GM06990 (cell line): ENCODE data around the gene ASIC1.
A peak's percentile ranks its signal among the peaks of the same experiment; 100 is the strongest.
"Not testable (repeated sequence)": the region's sequence is repeated elsewhere in the genome, so short reads cannot be mapped to it uniquely, and the experiment has no call there.

Experiments
- DNase-seq: peaks from one replicate; pipeline ENCODE4 v3.0.0-alpha.2; 2011; ENCODE audit not compliant: insufficient read length; ENCODE audit errors: extremely low read depth
- H3K27me3 ChIP-seq: replicated peaks from 2 replicates; pipeline ENCODE4 v1.6.0; 2011; ENCODE audit warnings: low read length; ENCODE audit not compliant: control insufficient read depth, insufficient read depth
- H3K36me3 ChIP-seq: 2 replicates; pipeline ENCODE4 v1.5.1; 2011; ENCODE audit warnings: low read length; ENCODE audit not compliant: control insufficient read depth, insufficient read depth
- H3K4me3 ChIP-seq: replicated peaks from 2 replicates; pipeline ENCODE4 v1.5.1; 2011; ENCODE audit warnings: low read depth, mild to moderate bottlenecking, control low read depth, low read length
- TF ChIP-seq, protein P1 (sequence below): IDR thresholded peaks from 2 replicates; pipeline ENCODE4 v1.5.1; 2011; ENCODE audit warnings: low read length, control low read depth, mild to moderate bottlenecking, inconsistent platforms; ENCODE audit not compliant: insufficient read depth, poor library complexity, severe bottlenecking

ASIC1 gene

DNA sequence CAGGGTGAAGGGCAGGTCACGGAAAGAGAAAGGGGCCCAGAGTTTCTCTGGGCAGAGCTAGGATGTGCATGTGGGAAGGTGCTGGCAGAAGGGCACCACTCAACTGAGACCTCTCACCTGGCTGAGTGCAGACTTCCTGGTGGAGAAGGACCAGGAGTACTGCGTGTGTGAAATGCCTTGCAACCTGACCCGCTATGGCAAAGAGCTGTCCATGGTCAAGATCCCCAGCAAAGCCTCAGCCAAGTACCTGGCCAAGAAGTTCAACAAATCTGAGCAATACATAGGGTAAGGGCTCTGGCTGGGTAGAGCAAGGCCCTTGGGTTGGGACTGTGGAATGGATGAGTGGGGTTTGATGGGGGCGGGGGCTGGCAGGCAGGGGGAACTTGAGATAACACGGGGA, 22.4 kb downstream of the ASIC1 start:
- no peak for DNase-seq
- H3K36me3 ChIP-seq: no peaks in the 10 kb centered on the region
- TF ChIP-seq, protein P1, sequence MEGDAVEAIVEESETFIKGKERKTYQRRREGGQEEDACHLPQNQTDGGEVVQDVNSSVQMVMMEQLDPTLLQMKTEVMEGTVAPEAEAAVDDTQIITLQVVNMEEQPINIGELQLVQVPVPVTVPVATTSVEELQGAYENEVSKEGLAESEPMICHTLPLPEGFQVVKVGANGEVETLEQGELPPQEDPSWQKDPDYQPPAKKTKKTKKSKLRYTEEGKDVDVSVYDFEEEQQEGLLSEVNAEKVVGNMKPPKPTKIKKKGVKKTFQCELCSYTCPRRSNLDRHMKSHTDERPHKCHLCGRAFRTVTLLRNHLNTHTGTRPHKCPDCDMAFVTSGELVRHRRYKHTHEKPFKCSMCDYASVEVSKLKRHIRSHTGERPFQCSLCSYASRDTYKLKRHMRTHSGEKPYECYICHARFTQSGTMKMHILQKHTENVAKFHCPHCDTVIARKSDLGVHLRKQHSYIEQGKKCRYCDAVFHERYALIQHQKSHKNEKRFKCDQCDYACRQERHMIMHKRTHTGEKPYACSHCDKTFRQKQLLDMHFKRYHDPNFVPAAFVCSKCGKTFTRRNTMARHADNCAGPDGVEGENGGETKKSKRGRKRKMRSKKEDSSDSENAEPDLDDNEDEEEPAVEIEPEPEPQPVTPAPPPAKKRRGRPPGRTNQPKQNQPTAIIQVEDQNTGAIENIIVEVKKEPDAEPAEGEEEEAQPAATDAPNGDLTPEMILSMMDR: no peak
- no peaks in the 10 kb centered on the region; the same call in 1 of the 2 replicates for H3K27me3 ChIP-seq
- no peak overlapping the region for H3K4me3 ChIP-seq

DNA sequence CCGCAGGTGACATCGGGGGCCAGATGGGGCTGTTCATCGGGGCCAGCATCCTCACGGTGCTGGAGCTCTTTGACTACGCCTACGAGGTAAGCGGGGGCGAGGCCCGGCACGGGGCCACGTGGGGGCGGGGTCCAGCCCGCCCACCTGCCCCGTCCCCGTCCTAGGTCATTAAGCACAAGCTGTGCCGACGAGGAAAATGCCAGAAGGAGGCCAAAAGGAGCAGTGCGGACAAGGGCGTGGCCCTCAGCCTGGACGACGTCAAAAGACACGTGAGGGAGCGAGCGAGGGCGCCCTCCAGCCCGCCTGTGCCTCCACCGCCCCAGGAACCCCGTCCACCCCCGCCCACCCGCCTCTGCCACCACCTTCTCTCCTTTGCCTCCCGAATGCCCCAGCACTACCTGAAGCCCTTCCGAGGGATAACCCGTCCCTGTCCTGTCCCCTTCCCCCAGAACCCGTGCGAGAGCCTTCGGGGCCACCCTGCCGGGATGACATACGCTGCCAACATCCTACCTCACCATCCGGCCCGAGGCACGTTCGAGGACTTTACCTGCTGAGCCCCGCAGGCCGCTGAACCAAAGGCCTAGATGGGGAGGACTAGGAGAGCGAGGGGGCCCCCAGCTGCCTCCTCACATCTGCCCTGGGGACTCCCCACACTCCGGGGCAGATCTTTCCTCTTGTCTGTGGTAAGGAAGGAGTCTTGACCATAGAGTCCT, 23.9 kb downstream of the ASIC1 start:
- Histone ChIP-seq H3K27me3 (no peaks in the 10 kb centered on the region; the same call in 1 of the 2 replicates), H3K4me3 (no peak overlapping the region), H3K36me3 (no peaks in the 10 kb centered on the region)
- no peak for DNase-seq
- TF ChIP-seq, protein P1: no peak

DNA sequence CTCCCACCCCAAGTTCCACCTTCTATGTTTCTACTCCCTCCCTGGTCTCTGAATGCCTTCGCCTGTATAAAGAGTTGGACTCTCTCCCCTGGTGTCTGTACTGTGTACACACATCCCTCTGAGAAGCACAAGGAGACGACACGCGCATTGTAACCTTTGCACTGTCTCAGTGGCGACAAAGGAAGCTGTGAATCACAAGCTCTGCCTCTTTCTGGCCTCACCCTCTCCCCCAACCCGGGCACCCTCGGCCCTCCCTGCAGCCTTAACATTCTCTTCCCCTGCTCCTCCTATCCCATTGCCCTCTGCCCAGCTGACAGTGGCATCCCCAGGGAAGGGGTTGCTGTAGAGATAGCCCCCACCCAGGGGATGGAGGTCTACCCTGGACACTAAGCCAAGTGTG, 25.2 kb downstream of the ASIC1 start:
- TF ChIP-seq, protein P1: no peak
- DNase-seq: no peak

DNA sequence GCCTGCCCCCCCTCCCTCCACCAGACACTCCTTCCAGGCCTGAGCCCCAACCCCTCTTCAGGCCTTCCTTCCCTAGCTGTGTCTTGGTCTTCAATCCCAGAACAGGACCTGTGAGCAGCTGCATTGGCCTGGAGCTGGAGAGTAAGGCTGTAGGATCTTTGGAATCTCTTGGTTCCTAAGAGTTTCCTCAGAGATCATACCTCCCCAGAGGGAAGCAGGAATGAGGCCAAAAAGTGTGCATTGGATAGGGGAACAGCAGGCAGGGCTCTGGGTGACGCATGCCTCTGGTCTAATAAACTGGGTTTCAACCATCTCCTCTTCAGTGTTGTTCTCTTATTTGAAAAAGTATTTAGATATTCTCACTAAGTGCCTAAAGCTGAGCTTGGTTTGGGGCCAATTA, 25.9 kb downstream of the ASIC1 start:
- Histone ChIP-seq H3K27me3 (no peaks in the 10 kb centered on the region; the same call in 1 of the 2 replicates), H3K36me3 (peaks cover 6% of the 10 kb centered on the region), H3K4me3 (no peak overlapping the region)
- DNase-seq: no peak
- TF ChIP-seq, protein P1: no peak

More for the DNA sequence above, 25.2 kb downstream of the ASIC1 start:
- Histone ChIP-seq H3K4me3 (no peak overlapping the region), H3K36me3 (peaks cover 3% of the 10 kb centered on the region), H3K27me3 (no peaks in the 10 kb centered on the region; the same call in 1 of the 2 replicates)

DNA sequence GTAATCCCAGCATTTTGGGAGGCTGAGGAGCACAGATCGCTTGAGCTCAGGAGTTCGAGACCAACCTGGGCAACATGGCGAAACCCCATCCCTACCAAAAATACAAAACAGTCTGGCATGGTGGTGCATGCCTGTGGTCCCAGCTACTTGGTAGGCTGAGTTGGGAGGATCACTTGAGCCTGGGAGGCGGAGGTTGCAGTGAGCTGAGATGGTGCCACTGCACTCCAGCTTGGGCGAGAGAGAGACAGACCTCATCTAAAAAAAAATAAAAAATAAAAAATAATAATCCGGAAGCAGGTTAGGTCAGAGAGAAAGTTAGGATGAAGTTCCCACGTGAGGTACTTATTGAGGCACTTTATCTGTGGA, 27.0 kb downstream of the ASIC1 start:
- DNase-seq, H3K27me3 ChIP-seq: not testable (repeated sequence)
- Histone ChIP-seq H3K36me3 (peaks cover 11% of the 10 kb centered on the region), H3K4me3 (peak overlapping the region; percentile 69)

DNA sequence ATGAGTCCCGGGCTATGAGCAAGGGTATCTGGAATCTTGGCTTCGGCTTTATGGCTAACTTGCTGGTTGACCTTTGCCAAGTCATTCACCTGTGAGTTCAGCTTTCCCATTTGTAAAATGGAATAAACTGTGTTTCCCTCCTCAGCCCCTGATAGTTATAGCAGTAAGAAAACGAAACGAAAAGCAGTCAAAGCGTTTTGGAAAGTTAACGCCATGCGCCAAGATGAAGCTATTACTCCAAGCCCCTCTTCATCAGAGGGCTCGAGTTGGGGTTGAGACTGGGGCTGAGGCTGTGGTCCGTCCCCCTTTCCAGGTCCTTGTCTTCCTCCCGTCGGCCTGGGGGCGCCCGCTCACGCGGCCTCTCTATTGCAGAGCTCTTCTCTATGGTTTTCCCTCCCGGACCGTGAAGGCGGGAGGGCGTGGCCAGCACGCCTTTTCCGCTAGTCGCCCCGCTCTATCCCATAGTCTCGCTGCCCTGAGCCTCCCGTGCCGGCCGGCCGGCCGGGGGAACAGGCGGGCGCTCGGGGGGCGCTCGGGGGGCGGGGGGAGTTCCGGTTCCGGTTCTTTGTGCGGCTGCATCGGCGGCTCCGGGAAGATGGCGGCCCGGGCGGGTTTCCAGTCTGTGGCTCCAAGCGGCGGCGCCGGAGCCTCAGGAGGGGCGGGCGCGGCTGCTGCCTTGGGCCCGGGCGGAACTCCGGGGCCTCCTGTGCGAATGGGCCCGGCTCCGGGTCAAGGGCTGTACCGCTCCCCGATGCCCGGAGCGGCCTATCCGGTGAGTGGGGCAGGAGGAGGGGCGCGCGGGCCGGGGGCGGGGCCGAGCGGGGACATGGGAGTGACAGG, 27.6 kb downstream of the ASIC1 start, which contains the start of gene SMARCD1:
SMARCD1 (plus strand) TSS at position 568 of the 840 bp plus-strand sequence; CDS start at position 596, 28 bp downstream.
- TF ChIP-seq, protein P1: peak; percentile 90

More for the DNA sequence above, 27.6 kb downstream of the ASIC1 start, which contains the start of gene SMARCD1:
- H3K27me3 ChIP-seq: no peaks in the 10 kb centered on the region; the same call in 1 of the 2 replicates
- peak; percentile 92 for DNase-seq
- H3K4me3 ChIP-seq: peak within 1 kb of the TSS; percentile 69
- H3K36me3 ChIP-seq: peaks cover 13% of the 10 kb centered on the region
